GM18511 (cell line): ENCODE data around the gene ABHD12.

Source experiments
- ATAC-seq: cut with Tn5 transposase; IDR thresholded peaks from one replicate; pipeline ENCODE4 v1.9.1; 2021; ENCODE audit warnings: mild to moderate bottlenecking, moderate library complexity; ENCODE audit not compliant: unreplicated experiment

The ABHD12 gene

GRCh38 chr20:25259358-25259757 lies 131.3 kb downstream of the ABHD12 start:
- no peak for ATAC-seq

GRCh38 chr20:25258828-25259227 lies 131.8 kb downstream of the ABHD12 start:
- ATAC-seq: no peak

GRCh38 chr20:25258476-25258805 lies 132.2 kb downstream of the ABHD12 start:
- no peak for ATAC-seq

- no peak for ATAC-seq
Measured at GRCh38 chr20:25257756-25258475, 132.7 kb downstream of the ABHD12 start.

- ATAC-seq: no peak
Measured at GRCh38 chr20:25257130-25257529, 133.5 kb downstream of the ABHD12 start.

GRCh38 chr20:25256226-25256859 lies 134.3 kb downstream of the ABHD12 start:
- ATAC-seq: no peak

GRCh38 chr20:25254986-25255680 lies 135.5 kb downstream of the ABHD12 start:
- no peak for ATAC-seq

- ATAC-seq: no peak
Measured at GRCh38 chr20:25254571-25254970, 136.1 kb downstream of the ABHD12 start.

- no peak for ATAC-seq
Measured at GRCh38 chr20:25253606-25254275, 136.9 kb downstream of the ABHD12 start.

- no peak for ATAC-seq
Measured at GRCh38 chr20:25252686-25253421, 137.8 kb downstream of the ABHD12 start.

GRCh38 chr20:25252230-25252651 lies 138.4 kb downstream of the ABHD12 start:
- ATAC-seq: no peak

GRCh38 chr20:25251558-25251957 lies 139.1 kb downstream of the ABHD12 start:
- ATAC-seq: no peak

GRCh38 chr20:25251019-25251418 lies 139.6 kb downstream of the ABHD12 start:
- ATAC-seq: no peak

- ATAC-seq: no peak
Measured at GRCh38 chr20:25250508-25250907, 140.1 kb downstream of the ABHD12 start.
